Measurements from ENCODE around the gene RUBCN.

GRCh38 chr3:197784019-197784585, 47.4 kb upstream of the RUBCN start:
- TF ChIP-seq CTCF (IDR thresholded peaks at IDR 0.05) (no peak), POLR2A (IDR thresholded peaks at IDR 0.05) (no peak)
